HG03039 (cell line): ENCODE results near the gene KIAA0513.
"Not testable (repeated sequence)": the region's sequence is repeated elsewhere in the genome, so short reads cannot be mapped to it uniquely, and the experiment has no call there.

ENCODE experiments used
- ATAC-seq: cut with Tn5 transposase; IDR thresholded peaks from one replicate; pipeline ENCODE4 v1.9.1; 2021; ENCODE audit warnings: mild to moderate bottlenecking, moderate library complexity; ENCODE audit not compliant: unreplicated experiment

KIAA0513 gene

GRCh38 chr16:85103114-85104079 lies 75.8 kb downstream of the KIAA0513 start:
- no peak for ATAC-seq

GRCh38 chr16:85104147-85104546 lies 76.6 kb downstream of the KIAA0513 start:
- ATAC-seq: no peak

DNA sequence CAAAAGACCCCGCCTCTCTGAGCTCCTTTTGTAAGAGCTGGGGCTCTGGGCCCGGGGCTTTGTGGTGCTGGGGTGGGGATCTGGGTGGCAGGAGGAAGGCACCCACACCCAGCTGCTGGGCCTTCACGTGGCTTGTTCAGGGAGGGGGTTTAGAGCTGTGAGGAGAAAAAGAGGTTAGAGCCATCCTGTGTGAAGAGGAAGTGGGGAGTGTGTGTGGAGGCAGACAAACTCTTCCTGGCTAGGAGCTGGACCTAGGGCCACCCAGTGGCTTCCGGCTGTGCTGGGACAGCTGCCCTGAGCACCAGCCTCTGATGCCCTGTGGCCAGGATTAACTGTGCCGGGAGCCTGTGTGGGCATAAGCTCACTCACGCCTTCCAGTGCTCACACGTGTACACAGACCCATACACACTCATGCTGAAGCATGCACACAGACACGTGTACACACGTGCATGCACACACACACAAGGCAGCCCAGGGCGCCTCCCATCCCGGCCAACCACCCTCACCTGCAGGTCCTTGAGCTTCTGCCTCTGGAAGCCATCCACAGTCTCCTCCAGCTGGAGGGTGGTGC lies 77.3 kb downstream of the KIAA0513 start:
- ATAC-seq: no peak

DNA sequence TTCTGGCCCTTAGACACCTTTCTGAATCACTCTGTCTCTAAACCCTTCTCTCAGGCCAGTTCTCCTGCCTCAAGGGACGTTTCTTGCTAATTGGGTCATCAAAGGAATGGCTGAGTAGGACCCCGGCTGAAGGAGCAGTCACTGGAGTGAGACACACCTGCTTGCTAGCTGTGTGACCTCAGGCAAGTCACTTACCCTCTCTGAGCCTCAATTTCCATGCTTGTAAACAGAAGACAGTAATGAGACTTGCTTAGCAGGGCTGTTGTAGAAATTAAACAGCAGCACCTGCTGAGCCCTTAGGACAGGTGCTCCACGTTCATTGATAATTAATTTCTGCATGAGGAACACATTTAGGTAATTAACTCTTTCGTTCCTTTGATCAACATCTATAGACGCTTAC lies 77.9 kb downstream of the KIAA0513 start:
- no peak for ATAC-seq

DNA sequence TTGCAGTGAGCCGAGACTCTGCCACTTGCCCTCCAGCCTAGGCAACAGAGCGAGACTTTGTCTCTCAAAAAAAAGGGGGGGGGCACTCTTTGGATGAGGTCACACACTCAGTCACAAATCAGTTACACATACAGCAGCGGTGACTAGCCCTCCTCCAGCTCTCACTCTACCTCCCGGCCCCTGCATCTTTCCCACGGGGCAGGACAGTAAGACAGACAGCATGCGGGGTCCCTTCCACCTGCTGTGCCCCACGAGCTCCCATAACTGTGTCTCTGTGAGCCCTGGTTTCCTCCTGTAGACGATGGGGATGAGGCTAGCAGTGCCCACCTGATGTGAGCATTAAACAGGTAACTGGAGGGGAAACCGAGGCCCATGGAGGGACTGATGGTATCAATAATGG lies 79.5 kb downstream of the KIAA0513 start:
- ATAC-seq: no peak

- ATAC-seq: no peak
Measured at GRCh38 chr16:85107532-85107931, 79.9 kb downstream of the KIAA0513 start.

DNA sequence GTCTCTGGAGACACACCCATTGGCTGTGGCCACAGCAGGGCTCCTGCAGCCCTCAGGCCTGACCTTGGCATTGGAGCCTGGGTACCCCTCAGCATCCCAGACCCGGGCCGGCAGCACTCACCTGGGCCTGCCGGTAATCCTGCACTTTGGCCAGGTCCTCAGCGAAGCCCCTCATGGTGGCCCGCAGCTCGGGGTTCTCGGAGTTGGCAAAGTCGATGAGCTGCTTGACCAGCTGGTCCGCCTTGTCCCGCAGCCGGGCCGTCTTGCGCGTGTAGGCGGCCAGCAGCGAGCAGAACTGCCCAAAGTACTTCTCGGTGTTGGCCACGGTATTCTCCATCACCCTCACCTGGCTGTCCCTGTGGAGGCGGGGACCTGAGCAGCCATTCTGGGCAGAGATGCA lies 82.5 kb downstream of the KIAA0513 start:
- ATAC-seq: no peak

GRCh38 chr16:85111184-85111583 lies 83.6 kb downstream of the KIAA0513 start:
- no peak for ATAC-seq

- ATAC-seq: no peak
Measured at GRCh38 chr16:85112364-85112763, 84.8 kb downstream of the KIAA0513 start, which contains the start of gene CIBAR2. CIBAR2 (minus strand) TSS chr16:85112472; CDS start chr16:85112352, 120 bp downstream.

DNA sequence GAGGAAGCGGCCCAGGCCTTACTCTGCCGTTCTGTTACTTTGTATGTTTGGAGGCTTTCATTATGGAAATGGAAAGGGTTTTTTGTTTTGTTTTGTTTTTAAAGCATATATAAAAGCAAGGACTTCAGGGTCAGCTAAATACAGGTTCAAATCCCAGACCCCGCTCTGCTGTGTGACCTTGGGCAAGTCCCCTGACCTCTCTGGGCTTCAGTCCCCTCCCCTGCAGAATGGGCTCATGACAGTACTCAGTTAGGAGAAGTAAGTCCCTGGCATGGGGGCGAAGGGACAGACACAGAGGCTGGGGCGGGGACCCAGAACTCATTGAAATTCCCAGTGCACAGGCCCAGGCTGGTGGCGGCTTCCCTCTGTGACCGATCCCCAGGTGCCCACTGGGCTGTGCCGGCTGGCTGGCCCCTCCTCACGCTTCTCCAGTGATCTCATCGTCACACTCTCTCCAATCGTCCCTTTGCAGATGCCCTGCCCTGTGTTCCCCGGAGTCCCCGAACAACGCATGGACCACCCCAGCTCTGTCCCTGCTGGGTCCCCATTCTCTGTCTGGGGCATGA lies 85.7 kb downstream of the KIAA0513 start:
- no peak for ATAC-seq

DNA sequence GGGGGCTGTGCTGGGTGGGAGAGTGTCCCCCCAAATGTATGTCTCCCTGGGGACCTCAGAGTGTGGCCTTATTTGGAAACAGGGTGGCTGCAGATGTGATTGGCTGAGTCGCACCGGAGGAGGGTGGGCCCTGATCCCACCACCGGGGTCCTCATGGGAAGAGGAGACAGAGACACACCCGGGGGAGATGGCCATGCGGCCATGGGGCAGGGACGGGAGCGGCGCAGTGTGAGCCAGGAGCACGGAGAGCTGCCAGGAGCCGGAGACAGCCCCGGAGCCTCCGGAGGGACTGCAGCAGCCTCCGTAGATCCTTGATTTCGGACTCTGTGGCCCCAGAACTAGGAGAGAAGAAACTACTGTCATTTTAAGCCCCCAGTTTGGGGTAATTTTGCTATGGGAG lies 86.3 kb downstream of the KIAA0513 start:
- ATAC-seq: no peak

GRCh38 chr16:85114909-85115567 lies 87.4 kb downstream of the KIAA0513 start:
- ATAC-seq: no peak

DNA sequence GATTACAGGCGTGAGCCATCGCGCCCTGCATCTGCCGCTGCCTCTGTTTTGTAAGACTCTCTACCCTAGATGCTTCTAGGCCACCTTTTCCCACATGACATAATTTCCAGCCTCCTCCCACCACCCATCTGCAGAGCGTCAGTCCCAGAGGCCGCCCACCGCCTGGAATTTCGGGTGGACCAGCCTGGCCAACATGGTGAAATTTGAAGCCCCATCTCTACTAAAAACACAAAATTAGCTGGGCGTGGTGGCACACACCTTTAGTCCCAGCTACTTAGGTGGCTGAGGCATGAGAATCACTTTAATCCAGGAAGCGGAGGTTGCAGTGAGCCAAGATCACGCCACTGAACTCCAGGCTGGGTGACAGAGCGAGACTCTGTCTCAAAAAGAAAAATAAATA lies 89.8 kb downstream of the KIAA0513 start:
- ATAC-seq: no peak

- no peak for ATAC-seq
Measured at GRCh38 chr16:85120006-85120340, 92.4 kb downstream of the KIAA0513 start.

DNA sequence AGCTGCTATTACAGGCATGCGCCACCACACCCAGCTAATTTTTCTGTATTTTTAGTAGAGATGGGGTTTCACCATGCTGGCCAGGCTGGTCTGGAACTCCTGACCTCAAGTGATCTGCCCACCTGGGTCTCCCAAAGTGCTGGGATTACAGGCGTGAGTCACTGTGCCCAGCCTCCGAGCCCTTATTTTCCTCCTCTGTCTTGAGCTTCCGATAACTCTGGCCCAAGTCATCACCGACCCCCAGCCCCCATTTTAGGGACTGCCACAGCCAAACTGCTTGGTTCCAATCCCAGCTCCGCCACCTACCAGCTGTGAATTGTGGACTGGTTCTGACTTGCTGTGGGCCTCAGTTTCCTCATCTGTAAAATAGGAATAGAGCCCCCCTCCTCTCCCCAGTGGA lies 95.8 kb downstream of the KIAA0513 start:
- not testable (repeated sequence) for ATAC-seq

- no peak for ATAC-seq
Measured at GRCh38 chr16:85123891-85124635, 96.5 kb downstream of the KIAA0513 start.

GRCh38 chr16:85124636-85125346 lies 97.2 kb downstream of the KIAA0513 start:
- ATAC-seq: no peak

DNA sequence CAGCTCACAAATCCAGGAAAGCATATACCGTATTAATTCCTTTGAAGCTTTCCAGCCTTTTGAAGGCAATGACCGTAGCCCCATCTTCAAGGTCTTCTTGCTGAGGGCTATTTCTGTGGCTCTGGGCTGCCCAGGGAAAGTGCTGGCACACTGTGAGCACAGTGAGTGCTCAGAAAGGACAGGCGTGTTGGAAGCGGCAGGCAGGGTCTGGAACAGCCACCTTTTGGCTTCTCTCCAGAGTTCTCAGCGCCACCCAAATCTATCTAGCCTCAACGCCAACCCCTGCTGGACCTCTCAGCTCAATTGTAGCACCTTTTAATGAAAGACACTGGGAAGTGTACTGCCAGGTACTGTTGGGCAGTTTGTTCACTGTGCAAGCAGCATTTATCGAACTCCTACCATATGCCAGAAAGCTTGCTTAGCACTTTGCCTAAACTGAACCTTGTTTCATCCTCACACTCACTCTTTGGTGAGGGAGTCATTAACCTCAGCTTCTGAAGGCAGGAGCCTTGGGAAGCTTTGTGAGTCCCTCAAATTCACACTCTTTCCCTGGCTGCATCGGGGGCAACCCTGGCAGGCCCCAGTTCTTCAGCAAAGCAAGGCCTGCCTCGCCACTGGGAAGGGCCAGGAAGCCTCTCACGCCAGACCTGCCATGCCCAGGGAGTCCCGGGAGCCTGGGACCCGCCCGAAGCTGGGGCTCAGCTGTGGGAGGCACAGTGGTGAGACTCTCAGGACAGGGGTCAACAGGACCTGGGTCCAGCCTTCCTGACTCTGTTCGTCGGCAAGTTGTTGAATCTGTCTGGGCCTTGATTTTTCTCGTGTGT lies 98.2 kb downstream of the KIAA0513 start:
- ATAC-seq: no peak

- ATAC-seq: no peak
Measured at GRCh38 chr16:85126394-85126704, 98.8 kb downstream of the KIAA0513 start.
